Body of pancreas (tissue), 4 donors: Measurements from ENCODE around the gene ZNF738.
"Not testable (repeated sequence)": the region's sequence is repeated elsewhere in the genome, so short reads cannot be mapped to it uniquely, and the experiment has no call there.

ENCODE experiments used
- POLR2A ChIP-seq, 3 donors: fragments of 450-650 bp; IDR thresholded peaks; one replicate each; pipeline ENCODE4 v1.6.1; 2016; ENCODE audit warnings: antibody characterized with exemption in 3 of 3, mild to moderate bottlenecking in 2 of 3
- TF ChIP-seq, protein P1 (sequence below), 7 experiments: fragments of 450-650 bp in 4 of 7; fragments of 200-600 bp in 3 of 7; sonication (generic) in 3 of 7; IDR thresholded peaks; one replicate each; pipeline ENCODE4 v1.5.1; 2016 to 2019; ENCODE audit warnings: antibody characterized with exemption in 7 of 7

DNA sequence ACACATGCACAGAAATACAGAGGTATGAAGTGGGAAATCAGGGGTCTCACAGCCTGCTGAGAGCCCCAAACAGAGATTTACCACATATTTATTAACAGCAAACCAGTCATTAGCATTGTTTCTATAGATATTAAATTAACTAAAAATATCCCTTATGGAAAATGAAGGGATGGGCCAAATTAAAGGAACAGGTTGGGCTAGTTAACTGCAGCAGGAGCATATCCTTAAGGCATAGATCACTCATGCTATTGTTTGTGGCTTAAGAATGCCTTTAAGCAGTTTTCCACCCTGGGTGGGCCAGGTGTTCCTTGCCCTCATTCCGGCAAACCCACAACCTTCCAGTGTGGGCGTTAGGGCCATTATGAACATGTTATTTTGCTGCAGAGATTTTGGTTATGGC, 14.0 kb upstream of the ZNF738 start:
- TF ChIP-seq, protein P1, sequence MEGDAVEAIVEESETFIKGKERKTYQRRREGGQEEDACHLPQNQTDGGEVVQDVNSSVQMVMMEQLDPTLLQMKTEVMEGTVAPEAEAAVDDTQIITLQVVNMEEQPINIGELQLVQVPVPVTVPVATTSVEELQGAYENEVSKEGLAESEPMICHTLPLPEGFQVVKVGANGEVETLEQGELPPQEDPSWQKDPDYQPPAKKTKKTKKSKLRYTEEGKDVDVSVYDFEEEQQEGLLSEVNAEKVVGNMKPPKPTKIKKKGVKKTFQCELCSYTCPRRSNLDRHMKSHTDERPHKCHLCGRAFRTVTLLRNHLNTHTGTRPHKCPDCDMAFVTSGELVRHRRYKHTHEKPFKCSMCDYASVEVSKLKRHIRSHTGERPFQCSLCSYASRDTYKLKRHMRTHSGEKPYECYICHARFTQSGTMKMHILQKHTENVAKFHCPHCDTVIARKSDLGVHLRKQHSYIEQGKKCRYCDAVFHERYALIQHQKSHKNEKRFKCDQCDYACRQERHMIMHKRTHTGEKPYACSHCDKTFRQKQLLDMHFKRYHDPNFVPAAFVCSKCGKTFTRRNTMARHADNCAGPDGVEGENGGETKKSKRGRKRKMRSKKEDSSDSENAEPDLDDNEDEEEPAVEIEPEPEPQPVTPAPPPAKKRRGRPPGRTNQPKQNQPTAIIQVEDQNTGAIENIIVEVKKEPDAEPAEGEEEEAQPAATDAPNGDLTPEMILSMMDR (IDR thresholded peaks at IDR 0.05) = not testable (repeated sequence)
- TF ChIP-seq POLR2A (IDR thresholded peaks at IDR 0.05) = not testable (repeated sequence)
